Measurements from ENCODE around the gene GPHN.
"Not testable (repeated sequence)": the region's sequence is repeated elsewhere in the genome, so short reads cannot be mapped to it uniquely, and the experiment has no call there.

GPHN gene

DNA sequence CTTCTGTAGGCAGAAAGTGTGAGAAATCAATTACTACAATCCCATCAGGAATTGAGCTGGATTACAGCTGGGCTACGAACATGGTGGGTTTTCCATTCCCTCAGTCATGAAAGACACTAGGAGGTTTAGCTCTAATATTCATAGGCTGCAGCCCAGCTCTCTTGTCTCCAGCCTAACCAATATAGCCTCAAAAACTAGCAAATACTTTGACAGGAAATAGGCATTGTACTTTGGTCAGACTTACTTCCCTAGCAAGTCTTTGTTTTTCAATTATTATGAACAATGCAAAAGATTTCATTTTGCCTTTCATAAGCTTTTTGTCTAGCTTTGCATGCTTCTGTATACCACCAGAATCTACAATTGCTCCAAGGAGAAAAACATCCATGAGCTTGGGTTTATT, 296.2 kb downstream of the GPHN start:
- no peak for DNase-seq (ENCODE audit: low spot score)

DNA sequence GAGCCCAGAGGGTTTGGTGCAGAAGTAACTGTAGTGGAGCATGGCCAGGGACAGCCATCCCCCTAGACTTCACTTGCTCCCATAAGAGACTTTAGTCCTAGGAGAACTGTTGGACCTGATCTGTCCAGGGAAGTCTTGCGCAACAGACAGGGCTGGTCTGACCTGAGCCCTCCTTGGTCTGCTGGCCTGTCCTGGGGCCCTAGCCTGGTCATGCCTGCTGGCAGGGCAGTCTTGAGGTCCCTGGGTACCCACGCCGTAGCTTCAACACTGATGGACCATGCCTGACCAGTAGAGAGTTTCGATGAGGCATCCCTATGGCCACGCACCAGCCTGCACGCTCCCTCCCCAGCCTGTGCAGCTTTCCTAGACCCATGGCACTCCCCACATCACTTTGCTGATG, 305.7 kb downstream of the GPHN start:
- DNase-seq (ENCODE audit: low spot score), result no peak

DNA sequence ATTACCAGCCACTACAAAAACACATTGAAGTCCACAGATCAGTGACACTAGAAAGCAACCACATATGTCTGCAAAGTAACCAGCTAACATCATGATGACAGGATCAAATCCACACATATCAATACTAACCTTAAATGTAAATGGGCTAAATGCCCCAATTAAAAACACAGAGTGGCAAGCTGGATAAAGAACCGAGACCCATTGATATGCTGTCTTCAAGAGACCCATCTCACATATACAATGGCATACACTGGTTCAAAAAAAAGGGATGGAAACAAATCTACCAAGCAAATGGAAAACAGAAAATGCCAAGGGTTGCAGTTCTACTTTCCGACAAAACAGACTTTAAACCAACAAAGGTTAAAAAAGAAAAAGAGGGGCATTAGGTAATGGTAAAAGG, 307.7 kb downstream of the GPHN start:
- no peak for DNase-seq (ENCODE audit: low spot score)

DNA sequence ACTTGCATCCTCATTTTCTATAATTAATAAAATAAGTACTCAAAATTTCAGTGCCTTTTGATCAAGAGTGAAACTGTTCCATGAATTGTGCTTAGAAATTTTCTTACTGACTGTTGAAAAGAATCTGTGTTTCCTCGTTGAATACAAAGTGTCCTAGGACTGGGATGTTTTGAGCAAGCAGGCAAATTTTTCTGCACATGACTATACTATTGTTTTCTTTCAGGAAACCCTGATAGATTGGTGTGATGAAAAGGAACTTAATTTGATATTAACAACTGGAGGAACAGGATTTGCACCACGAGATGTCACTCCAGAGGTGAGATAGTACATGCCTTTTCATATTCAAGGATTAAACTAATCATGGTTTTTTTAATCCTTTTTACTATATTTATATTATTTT, 316.3 kb downstream of the GPHN start:
- DNase-seq (ENCODE audit: low spot score), result no peak

DNA sequence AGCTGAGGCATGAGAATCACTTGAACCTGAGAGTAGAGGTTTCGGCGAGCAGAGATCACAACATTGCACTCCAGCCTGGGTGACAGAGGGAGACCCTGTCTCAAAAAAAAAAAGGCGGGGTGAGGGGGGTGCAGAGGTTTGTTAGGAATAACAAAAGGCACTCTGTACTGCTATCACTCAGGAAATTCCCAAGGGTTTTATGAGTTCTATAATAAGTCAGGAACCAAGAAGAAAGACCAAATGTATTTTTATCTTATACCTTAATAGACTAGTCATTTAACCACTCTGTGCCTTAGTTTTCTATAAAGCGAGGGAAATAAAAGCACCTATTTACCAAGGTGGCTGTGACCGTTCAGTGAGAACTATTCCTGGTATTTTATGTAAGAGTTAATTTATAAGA, 319.2 kb downstream of the GPHN start:
- no peak for DNase-seq (ENCODE audit: low spot score)

DNA sequence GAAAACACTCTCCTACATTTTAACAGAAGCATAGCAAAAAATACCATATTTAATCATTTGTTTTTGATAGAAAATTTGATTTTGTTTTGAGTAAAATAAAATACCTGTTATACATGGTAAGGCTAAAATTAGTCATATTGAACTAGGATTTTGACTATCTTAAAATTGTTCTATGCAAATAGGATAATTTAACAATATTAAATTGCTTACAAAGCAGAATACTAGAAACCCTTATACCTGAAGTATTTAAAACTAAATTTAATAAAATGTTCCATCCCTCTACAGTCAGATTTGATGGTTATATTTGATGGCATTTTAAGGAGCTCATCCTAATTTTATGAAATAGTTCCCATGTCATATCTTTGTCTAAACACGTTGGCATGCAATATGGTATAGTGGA, 323.2 kb downstream of the GPHN start:
- DNase-seq (ENCODE audit: low spot score), result no peak

DNA sequence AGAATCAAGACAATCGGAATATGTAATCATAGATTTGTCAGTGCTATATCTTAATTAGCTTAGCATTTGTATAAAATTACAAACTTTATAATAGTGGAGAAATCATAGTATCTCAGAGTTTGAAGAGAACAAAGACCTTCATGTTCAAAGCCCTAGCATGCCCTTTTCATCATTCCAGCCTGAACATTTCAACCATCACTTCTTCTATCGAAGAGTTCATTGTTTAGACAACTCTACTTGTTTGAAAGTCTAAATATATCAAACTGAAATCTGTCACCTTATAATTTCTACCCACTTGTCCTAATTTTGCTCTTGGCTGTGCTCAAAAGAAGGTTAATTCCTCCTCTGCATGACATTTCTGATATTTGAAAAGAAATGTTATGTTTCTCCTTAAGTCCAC, 325.9 kb downstream of the GPHN start:
- no peak for DNase-seq (ENCODE audit: low spot score)

DNA sequence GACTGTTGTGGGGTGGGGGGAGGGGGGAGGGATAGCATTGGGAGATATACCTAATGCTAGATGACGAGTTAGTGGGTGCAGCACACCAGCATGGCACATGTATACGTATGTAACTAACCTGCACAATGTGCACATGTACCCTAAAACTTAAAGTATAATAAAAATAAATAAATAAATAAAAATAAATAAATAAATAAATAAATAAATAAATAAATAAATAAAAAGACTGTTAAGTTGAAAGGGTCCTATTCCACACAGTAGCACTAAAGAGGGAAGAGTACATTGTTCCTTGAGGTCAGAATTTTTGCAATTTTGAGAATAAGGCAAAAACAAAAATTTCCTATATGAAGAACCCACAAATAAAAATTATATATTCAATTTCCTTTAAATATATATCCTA, 329.5 kb downstream of the GPHN start:
- not testable (repeated sequence) for DNase-seq (ENCODE audit: low spot score)

DNA sequence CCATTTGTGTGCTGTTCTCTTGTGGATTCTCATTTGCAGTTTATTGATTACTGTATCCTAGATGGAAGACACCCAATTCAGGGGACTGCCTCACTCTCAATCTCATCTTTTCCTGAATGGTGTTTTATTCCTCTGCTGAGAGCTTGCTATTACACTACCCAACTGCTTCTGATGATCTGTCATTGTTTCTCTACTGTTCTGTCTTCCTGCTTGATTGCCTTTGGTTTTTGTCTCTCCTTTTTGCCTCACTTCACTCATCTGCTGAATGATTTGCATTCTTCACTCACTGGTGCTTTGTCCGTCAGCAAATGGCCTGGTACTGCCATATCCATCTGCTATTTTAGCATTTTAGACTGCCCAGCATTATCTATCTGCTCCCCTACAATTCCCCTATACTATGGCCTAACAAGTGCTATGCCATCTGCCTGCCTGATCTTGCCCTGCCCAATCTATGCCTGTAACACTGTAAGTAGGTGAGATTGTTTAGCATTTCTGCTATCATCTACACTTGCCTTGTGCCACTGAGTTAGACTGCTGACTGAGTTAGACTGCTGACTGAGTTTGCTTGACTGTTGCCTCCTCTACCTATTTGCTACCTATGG, 335.1 kb downstream of the GPHN start:
- no peak for DNase-seq (ENCODE audit: low spot score)

DNA sequence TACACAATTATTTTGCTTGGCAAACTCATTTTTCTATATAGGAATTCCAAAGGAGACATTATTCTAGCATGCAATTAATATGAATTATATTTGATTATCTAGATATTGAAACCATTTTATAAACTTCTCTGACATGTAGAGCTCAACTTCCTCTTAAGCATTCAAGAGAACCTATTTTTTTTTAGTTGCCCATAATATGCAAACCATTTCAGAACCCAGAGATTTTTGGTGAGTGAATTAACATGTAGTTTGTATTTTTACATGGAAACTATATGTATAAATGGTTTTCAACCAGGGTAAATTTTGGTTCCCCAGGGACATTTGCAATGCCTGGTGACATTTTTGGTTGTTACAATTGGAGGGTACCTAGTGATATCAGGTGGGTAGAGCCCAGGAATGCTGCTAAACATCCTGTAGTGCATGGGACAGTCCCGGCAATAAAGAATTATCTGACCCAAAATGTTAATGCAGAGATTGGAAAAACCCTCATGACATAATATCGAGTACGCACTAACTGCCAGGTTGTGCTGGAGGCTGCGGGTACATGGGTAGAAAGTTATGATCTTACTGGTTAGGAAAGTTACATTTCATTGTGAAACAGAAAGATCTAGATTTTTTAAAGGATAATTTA, 342.4 kb downstream of the GPHN start:
- DNase-seq (ENCODE audit: low spot score), result no peak

DNA sequence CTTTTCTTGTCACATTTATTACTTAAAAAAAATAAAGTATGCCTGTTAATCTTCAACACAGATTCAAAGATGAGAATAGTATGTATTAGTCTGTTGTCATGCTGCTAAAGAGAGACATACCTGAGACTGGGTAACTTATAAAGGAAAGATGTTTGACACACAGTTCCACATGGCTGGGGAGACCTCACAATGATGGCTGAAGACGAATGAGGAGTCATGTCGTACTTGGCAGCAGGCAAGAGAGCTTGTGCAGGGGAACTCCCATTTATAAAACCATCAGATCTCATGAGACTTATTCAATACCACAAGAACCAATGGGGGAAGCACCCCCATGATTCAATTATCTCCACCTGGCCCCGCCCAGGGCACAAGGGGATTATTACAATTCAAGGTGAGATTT, 345.4 kb downstream of the GPHN start:
- no peak for DNase-seq (ENCODE audit: low spot score)

DNA sequence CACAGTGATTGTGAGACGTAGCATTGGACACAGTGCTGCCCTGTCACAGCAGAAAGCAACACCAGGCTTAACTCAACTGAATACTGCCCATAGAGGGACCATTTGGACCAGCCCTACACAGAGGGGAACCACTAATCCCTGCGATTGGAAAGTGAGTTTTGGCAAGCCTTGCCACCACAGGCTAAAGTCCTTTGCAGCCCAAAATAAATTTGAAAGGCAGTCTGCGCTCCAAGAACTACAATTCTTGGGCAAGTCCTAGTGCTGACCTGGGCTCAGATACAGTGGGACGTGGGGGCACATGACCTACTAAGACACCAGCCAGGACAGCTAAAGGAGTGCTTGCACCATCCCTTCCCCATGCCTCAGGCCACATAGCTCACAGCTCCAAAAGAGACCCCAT, 349.9 kb downstream of the GPHN start:
- DNase-seq (ENCODE audit: low spot score), result no peak

DNA sequence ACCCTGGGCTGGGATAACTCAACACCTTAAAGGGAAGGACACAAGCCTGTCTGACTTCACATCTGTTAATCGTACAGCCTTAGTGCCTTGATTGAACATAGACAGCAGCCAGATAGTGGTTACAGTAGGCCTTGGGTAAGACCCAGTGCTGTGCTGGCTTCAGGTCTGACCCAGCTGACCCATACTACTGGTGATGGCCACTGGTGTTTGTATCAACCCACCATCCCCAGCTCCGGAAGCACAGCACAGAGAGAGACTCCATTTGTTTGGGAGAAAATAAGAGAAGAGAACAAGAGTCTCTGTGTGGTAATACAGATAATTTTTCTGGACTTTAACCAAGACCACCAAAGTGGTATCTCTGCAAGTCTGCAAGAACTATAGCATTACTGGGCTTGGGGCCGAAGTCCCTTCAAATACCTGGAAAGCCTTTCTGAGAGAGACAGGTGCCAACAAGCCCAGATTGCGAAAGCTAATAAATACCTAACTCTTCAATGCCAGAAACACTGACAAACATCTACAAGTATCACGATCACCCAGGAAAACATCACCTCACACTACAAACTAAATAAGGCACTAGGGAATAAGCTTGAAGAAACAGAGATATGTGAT, 351.2 kb downstream of the GPHN start:
- DNase-seq (ENCODE audit: low spot score), result no peak

DNA sequence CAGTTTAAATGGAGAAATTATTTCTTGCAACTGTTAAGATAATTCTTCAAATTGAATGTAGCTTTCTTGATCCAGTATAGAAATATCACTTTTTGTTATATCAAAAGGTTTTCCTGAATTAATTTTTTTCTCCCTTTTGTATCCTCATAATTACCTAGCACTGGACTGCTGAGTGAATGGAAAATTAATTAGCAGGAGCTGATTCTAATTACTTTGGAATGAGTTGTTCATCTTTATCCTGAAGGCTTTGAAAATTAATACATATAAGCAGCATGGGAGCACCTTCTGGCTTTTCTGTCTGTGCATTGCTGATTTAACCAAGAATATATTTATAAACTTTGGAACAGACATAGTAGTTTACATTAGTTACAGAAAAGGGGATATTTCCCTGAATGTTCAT, 373.6 kb downstream of the GPHN start:
- DNase-seq (ENCODE audit: low spot score), result no peak

DNA sequence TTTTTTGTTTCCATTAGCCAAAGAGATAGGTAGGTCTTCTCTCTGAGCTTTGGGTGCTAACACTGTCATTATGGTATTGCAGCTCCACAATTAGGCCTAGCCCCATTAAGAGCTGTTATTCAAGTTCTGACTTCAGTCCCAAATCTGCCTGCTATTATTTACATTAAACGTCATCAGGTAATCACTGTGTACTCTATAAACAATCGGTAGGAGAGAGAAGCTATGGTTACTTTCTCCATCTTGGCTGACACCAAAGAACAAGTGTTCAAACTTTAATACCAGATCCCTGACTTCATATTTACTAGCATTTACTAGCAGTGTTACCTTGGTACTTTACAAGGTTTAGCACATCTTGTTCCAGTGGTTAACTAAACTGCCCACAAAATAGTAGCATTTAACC, 376.2 kb downstream of the GPHN start:
- no peak for DNase-seq (ENCODE audit: low spot score)

DNA sequence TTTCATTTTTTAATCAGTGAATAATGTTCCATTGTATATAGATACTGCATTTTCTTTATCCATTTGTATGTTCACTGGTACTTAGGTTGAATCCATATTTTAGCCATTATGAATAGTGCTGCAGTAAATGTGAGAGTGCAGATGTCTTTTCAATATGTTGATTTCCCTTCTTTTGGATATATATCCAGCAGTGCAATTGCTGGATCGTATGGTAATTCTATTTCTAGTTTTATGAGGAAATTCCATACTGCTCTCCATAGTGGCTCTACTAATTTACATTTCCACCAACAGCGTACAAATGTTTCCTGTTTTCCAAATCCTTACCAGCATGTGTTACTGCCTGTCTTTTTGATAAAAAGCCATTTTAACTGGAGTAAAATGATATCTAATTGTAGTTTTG, 392.8 kb downstream of the GPHN start:
- DNase-seq (ENCODE audit: low spot score), result no peak

DNA sequence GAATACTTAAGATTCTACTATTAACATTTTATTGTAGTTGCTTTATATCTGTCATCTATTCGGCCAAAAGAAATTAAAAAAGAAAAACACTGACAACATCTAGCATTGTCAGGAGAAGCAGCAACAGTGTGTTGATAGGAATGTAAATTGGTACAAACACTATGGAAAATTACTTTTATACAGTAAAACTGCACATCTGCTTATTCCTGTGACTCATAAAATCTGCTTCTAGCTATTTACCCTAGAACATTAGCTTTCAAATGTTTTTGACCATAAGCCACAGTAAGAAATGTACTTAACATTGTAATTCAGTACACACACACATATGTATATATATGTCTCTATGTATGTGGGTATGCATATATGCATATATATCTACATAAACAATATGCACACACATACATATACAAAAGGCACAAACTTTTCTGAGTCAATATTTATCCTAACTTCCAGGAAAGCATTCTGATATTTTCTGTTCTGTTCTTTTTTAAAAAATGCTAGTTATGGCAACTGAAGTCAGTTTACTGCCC, 402.4 kb downstream of the GPHN start:
- no peak for DNase-seq (ENCODE audit: low spot score)

DNA sequence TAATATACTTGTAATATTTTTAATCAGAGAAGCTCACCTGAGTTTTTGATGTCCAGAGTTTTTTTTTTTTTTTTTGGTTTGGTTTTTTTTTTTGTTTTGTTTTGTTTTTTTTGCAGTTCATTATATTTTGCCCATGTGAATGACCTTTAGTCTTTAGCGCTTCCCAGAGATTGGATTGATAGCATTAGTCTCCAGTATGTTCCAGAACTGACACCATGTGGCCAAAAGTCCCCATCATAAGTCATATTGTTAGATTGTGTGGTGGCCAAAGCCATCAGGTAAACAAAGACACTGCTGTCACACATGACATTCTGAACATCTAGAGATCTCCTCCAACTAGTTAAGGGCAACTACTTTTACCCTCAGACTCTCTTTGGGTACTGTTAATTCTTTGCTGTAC, 408.5 kb downstream of the GPHN start:
- DNase-seq (ENCODE audit: low spot score), result no peak

DNA sequence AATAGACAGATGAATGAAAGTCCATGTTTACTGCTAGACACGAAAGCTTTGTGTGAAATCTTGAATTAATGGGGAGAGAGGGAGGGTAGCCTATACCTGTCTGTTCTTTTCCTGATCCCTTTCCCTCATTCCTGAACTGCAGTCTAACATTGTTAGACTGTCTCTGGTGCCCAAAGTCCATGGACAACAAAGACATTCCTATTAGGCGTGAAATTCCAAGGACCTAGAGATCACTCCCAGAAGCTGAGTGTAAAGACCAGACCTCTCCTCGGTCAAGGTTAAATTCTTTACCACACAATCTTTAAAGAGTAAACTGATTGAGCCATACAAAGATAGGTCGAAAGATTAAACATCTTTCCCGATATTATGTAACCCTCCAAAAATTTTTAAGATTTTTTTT, 410.6 kb downstream of the GPHN start:
- no peak for DNase-seq (ENCODE audit: low spot score)

DNA sequence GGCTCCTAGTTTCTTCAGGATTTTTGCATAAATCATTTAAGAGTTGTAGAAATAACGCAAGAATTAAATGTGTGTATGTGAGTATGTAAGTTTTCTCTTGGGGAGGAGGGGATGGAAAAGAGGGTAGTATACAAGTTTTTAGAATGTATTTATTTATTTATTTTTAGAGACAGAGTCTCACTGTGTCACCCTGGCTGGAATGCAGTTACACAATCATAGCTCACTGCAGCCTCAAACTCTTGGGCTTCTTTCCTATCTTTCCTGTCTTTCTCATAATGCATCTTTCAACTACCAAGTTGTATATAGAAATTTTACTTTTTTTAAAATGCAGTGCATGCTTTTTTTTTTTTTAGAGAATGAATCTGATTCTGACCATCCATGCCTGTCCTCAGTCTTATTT, 412.2 kb downstream of the GPHN start:
- DNase-seq (ENCODE audit: low spot score), result no peak

DNA sequence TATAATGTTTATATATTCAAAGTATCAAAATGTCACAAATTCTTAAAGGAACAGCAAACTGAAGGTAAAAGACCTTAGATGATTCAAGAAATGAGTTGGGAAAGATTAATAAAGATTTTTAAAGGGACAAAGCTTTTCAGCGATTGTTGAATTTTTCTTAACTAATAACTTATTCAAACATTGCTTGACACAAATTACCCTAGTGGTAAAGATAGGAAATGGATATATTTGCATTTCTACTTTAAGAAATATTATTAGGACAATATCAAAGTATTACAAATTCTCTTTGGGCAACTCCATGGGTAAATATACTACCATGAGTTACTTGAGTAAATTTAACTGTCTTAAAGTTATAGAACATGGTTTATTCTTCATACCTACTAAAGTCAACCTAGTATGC, 415.3 kb downstream of the GPHN start:
- DNase-seq (ENCODE audit: low spot score), result no peak

DNA sequence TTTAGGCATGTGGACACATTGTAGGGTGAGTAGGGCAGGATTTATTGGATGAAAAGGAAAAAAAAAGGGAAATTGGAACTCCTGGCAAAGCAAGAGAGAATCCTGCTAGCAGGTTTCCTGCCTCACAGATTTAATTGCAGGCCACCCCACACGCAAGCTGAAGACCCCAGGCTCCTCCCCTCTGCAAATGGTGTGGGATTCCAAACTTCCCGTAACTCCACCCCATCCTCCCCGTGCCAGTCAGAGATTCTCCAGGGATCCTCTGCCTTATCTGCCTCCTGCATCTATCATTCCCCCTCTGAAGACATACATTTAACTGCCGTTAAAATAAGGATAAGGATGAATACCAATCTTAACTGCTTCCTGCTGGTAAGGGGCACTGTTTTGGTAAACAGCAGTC, 431.5 kb downstream of the GPHN start:
- no peak for DNase-seq (ENCODE audit: low spot score)

DNA sequence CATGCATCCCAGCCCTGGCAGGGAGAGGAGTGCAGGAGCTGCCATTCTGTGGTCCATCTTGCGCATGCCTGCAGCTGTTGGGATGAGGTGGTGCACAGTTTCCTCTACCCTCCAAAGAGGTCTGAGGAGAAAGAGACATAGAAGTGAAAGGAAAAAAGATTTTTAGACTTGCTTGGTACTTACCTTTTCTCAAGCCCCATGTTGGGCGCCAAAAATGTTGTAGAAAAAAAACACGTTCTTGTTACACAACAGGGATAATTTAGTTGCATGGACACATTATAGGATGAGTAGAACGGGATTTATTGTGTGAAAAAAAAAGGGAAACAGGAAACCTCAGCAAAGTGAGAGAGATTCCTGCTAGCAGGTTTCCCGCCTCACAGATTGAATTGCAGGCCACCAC, 436.9 kb downstream of the GPHN start:
- no peak for DNase-seq (ENCODE audit: low spot score)

DNA sequence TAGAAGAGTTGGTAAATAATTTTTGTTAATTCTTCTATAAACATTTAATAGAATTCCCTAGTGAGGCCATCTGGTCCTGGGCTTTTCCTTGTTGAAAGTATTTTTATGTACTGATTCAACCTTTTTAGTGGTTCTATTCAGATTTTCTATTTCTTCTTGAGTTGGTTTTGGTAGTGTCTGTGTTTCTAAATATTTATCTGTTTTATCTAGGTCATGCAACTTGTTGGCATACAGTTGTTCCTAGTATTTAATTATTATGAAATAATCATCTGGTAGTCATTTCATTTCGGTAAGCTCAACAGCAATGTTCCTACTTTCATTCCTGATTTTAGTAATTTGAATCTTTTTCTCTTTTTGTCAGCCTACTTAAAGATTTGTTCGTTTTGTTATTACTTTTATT, 447.2 kb downstream of the GPHN start:
- no peak for DNase-seq (ENCODE audit: low spot score)

Measured in hematopoietic multipotent progenitor cell treated with erythropoietin and hydrocortisone succinate and interleukin-3 and kit ligand, for 15 days (in vitro differentiated cells).